ENCODE measurements around the gene ANKRD26. TPM values are rescaled to one million over a fixed set of nuclear protein-coding genes. Genes with fewer than 3 reads are reported as not detected.
A peak's percentile ranks its signal among the peaks of the same experiment; 100 is the strongest.

ANKRD26 gene
- total RNA-seq, 3 donors from 2014 or later (not counting 1 experiment from before 2014, with no cell fraction given): 7.0 to 10.8 (median 9.2) TPM

GRCh38 chr10:27038168-27038567, 62.1 kb downstream of the ANKRD26 start:
- Mint-ChIP-seq H3K4me1 (no peaks in the 10 kb centered on the region), H3K27me3 (ENCODE audit: low read depth in 2 of 2) (no peaks in the 10 kb centered on the region), H3K36me3 (peaks cover 26% of the 10 kb centered on the region), H3K9me3 (no peaks in the 10 kb centered on the region), H3K27ac (no peak overlapping the region), H3K4me3 (no peak overlapping the region)
- Histone ChIP-seq H3K4me1 (ENCODE audit: control insufficient read depth, insufficient read depth, low read length) (no peaks in the 10 kb centered on the region), H3K27me3 (ENCODE audit: control insufficient read depth, insufficient read depth, low read length) (no peaks in the 10 kb centered on the region), H3K9me3 (ENCODE audit: control insufficient read depth, insufficient read depth, low read length) (no peaks in the 10 kb centered on the region), H3K4me3 (ENCODE audit: low read length) (no peak overlapping the region), H3K36me3 (ENCODE audit: control insufficient read depth, insufficient read depth, low read length) (peaks cover 8% of the 10 kb centered on the region), H3K27ac (ENCODE audit: low read length) (no peak overlapping the region)
- no peak for ATAC-seq
- TF ChIP-seq CTCF (IDR thresholded peaks at IDR 0.05): no peak
- no peak for DNase-seq
- intact Hi-C loops (cut with micrococcal nuclease): no loop called here
- 100% methylated on average over 5 of the region's 5 CpGs for WGBS (ENCODE audit: insufficient coverage)

- no peak overlapping the region for H3K27ac ChIP-seq (ENCODE audit: low read length)
- no peak for ATAC-seq
- no peak for DNase-seq
- Mint-ChIP-seq H3K27me3 (ENCODE audit: low read depth in 2 of 2) (no peaks in the 10 kb centered on the region), H3K36me3 (peaks cover 17% of the 10 kb centered on the region), H3K27ac (no peak overlapping the region), H3K4me1 (no peaks in the 10 kb centered on the region), H3K4me3 (no peak overlapping the region), H3K9me3 (no peaks in the 10 kb centered on the region)
- 87% methylated on average over 3 of the region's 5 CpGs for WGBS (ENCODE audit: insufficient coverage)
- no peak for TF ChIP-seq CTCF (IDR thresholded peaks at IDR 0.05)
- intact Hi-C loops (cut with micrococcal nuclease): no loop called here
- H3K9me3 ChIP-seq (ENCODE audit: control insufficient read depth, insufficient read depth, low read length): no peaks in the 10 kb centered on the region
- peaks cover 6% of the 10 kb centered on the region for H3K36me3 ChIP-seq (ENCODE audit: control insufficient read depth, insufficient read depth, low read length)
- H3K4me3 ChIP-seq (ENCODE audit: low read length): no peak overlapping the region
- H3K4me1 ChIP-seq (ENCODE audit: control insufficient read depth, insufficient read depth, low read length): no peaks in the 10 kb centered on the region
- no peaks in the 10 kb centered on the region for H3K27me3 ChIP-seq (ENCODE audit: control insufficient read depth, insufficient read depth, low read length)
Observed at GRCh38 chr10:27035163-27035562, 65.1 kb downstream of the ANKRD26 start.

- H3K27me3 ChIP-seq (ENCODE audit: control insufficient read depth, insufficient read depth, low read length): no peaks in the 10 kb centered on the region
- TF ChIP-seq CTCF (IDR thresholded peaks at IDR 0.05): no peak
- H3K9me3 ChIP-seq (ENCODE audit: control insufficient read depth, insufficient read depth, low read length): no peaks in the 10 kb centered on the region
- peaks cover under 1% of the 10 kb centered on the region for H3K36me3 Mint-ChIP-seq
- peak in 1 of 3 donors; percentile 35 for ATAC-seq
- H3K4me3 Mint-ChIP-seq: no peak overlapping the region
- H3K27ac Mint-ChIP-seq: no peak overlapping the region
- no peaks in the 10 kb centered on the region for H3K4me1 Mint-ChIP-seq
- H3K27me3 Mint-ChIP-seq (ENCODE audit: low read depth in 2 of 2): no peaks in the 10 kb centered on the region
- DNase-seq: no peak
- WGBS (ENCODE audit: insufficient coverage): 79% methylated on average over 2 of the region's 2 CpGs
- intact Hi-C loops (cut with micrococcal nuclease): no loop called here
- no peaks in the 10 kb centered on the region for H3K4me1 ChIP-seq (ENCODE audit: control insufficient read depth, insufficient read depth, low read length)
- no peaks in the 10 kb centered on the region for H3K9me3 Mint-ChIP-seq
- H3K27ac ChIP-seq (ENCODE audit: low read length): no peak overlapping the region
- H3K36me3 ChIP-seq (ENCODE audit: control insufficient read depth, insufficient read depth, low read length): peaks cover 5% of the 10 kb centered on the region
- no peak overlapping the region for H3K4me3 ChIP-seq (ENCODE audit: low read length)
Observed at GRCh38 chr10:27030060-27030459, 70.2 kb downstream of the ANKRD26 start.

GRCh38 chr10:27022048-27022447, 78.2 kb downstream of the ANKRD26 start:
- Mint-ChIP-seq H3K27me3 (ENCODE audit: low read depth in 2 of 2) (no peaks in the 10 kb centered on the region), H3K9me3 (no peaks in the 10 kb centered on the region), H3K4me1 (no peaks in the 10 kb centered on the region), H3K36me3 (peaks cover 11% of the 10 kb centered on the region), H3K27ac (no peak overlapping the region), H3K4me3 (no peak overlapping the region)
- Histone ChIP-seq H3K9me3 (ENCODE audit: control insufficient read depth, insufficient read depth, low read length) (no peaks in the 10 kb centered on the region), H3K27ac (ENCODE audit: low read length) (no peak overlapping the region), H3K4me1 (ENCODE audit: control insufficient read depth, insufficient read depth, low read length) (no peaks in the 10 kb centered on the region), H3K27me3 (ENCODE audit: control insufficient read depth, insufficient read depth, low read length) (no peaks in the 10 kb centered on the region), H3K36me3 (ENCODE audit: control insufficient read depth, insufficient read depth, low read length) (peaks cover 2% of the 10 kb centered on the region), H3K4me3 (ENCODE audit: low read length) (no peak overlapping the region)
- ATAC-seq (no peak), DNase-seq (no peak)
- intact Hi-C loops (cut with micrococcal nuclease): no loop called here
- TF ChIP-seq CTCF (IDR thresholded peaks at IDR 0.05): no peak
- WGBS (ENCODE audit: insufficient coverage): 83% methylated on average over 1 of the region's 2 CpGs

All from natural killer cell (primary cell).